22Rv1 (cell line): Measurements from ENCODE around the gene MIEN1.

ENCODE experiments used
- ZFX ChIP-seq: fragments of 450-650 bp; IDR thresholded peaks from 2 replicates; pipeline ENCODE4 v1.6.1; 2017; ENCODE audit warnings: antibody characterized with exemption, borderline replicate concordance
- TF ChIP-seq, protein P1 (sequence below): fragments of 450-650 bp; IDR thresholded peaks from 2 replicates; pipeline ENCODE4 v1.5.1; 2017; ENCODE audit warnings: mild to moderate bottlenecking

DNA sequence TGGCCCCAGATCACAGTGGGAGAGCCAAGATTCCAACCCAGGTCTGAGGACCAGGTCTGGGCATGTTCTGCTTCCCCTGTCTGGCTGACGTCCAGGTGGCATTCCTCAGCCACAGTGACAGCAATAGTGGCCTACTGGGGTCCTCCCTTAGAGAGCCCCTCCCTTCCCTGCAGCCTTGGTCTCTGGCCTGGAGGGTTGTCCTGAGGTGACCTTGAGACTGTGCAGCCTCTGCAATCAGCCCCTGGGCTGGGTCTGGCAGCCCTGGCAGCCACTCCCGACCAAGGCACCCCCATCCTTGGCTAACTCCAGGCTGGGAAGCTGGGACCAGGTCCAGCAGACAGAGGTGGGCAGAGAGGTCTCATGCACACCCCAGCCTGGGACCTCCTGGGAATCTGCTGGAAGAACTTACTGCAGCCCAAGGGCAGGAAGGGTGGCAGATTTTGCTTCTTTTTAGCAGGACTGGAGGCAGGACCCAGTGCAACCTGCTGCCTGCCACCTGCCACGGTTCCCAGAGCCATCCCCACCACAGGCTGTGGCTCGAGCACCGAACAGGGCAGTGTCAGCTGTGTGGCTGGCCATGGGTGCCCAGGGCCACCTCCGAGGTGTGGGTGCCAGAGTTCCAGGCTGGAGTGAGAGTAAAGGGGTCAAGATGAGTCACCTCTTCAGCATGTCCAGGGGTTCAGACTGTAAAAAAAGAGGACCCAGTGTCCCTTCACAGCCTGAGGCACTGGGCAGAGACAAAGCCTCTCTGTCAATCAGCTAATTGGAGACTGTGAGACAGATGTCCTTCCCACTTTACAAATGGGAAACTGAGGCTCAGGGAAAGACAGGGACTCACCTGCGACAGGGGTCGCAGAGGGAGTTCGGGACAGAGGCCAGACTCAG lies 20.0 kb upstream of the MIEN1 start:
- TF ChIP-seq, protein P1, sequence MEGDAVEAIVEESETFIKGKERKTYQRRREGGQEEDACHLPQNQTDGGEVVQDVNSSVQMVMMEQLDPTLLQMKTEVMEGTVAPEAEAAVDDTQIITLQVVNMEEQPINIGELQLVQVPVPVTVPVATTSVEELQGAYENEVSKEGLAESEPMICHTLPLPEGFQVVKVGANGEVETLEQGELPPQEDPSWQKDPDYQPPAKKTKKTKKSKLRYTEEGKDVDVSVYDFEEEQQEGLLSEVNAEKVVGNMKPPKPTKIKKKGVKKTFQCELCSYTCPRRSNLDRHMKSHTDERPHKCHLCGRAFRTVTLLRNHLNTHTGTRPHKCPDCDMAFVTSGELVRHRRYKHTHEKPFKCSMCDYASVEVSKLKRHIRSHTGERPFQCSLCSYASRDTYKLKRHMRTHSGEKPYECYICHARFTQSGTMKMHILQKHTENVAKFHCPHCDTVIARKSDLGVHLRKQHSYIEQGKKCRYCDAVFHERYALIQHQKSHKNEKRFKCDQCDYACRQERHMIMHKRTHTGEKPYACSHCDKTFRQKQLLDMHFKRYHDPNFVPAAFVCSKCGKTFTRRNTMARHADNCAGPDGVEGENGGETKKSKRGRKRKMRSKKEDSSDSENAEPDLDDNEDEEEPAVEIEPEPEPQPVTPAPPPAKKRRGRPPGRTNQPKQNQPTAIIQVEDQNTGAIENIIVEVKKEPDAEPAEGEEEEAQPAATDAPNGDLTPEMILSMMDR = no peak
- no peak for TF ChIP-seq ZFX
